GM19043 (cell line): Measurements from ENCODE around the gene CT45A1.
"Not testable (repeated sequence)": the region's sequence is repeated elsewhere in the genome, so short reads cannot be mapped to it uniquely, and the experiment has no call there.

Experiments used
- ATAC-seq: cut with Tn5 transposase; IDR thresholded peaks from one replicate; pipeline ENCODE4 v1.9.1; 2021; ENCODE audit warnings: low read depth; ENCODE audit not compliant: unreplicated experiment

CT45A1 gene

GRCh38 chrX:135713183-135713689 is at the start of gene CT45A1:
CT45A1 (plus strand) TSS chrX:135713639; CDS start chrX:135718941, 5,302 bp downstream.
- not testable (repeated sequence) for ATAC-seq

- not testable (repeated sequence) for ATAC-seq
Observed at GRCh38 chrX:135672979-135673378, 40.5 kb upstream of the CT45A1 start.

- ATAC-seq, result no peak
Observed at GRCh38 chrX:135688137-135688536, 25.3 kb upstream of the CT45A1 start.

GRCh38 chrX:135695471-135695870 is 18.0 kb upstream of the CT45A1 start:
- ATAC-seq, result no peak

GRCh38 chrX:135697601-135698000 is 15.8 kb upstream of the CT45A1 start:
- no peak for ATAC-seq

- no peak for ATAC-seq
Observed at GRCh38 chrX:135698924-135699323, 14.5 kb upstream of the CT45A1 start.

GRCh38 chrX:135707880-135708279 is 5.6 kb upstream of the CT45A1 start:
- no peak for ATAC-seq

- ATAC-seq, result no peak
Observed at GRCh38 chrX:135713795-135714194, 356 bp downstream of the CT45A1 start.

GRCh38 chrX:135734666-135735065 is 21.2 kb downstream of the CT45A1 start:
- ATAC-seq, result not testable (repeated sequence)

GRCh38 chrX:135737366-135738071 is 24.1 kb downstream of the CT45A1 start:
- ATAC-seq, result peak; percentile 56

GRCh38 chrX:135740681-135741149 is 27.3 kb downstream of the CT45A1 start:
- ATAC-seq, result peak; percentile 69

GRCh38 chrX:135741192-135741715 is 27.8 kb downstream of the CT45A1 start:
- no peak for ATAC-seq

GRCh38 chrX:135744739-135745138 is 31.3 kb downstream of the CT45A1 start:
- ATAC-seq, result not testable (repeated sequence)

- not testable (repeated sequence) for ATAC-seq
Observed at GRCh38 chrX:135768091-135768490, 54.7 kb downstream of the CT45A1 start, which contains the start of gene CT45A3. CT45A3 (minus strand) TSS chrX:135768191; CDS start chrX:135764444, 3,747 bp downstream.
